Upper lobe of right lung (tissue), 1 donor: ENCODE measurements around the gene FCHSD2. TPM values are rescaled to one million over a fixed set of nuclear protein-coding genes. Genes with fewer than 3 reads are reported as not detected.

Experiments
- ATAC-seq: fragments of 200-7000 bp; cut with Tn5 transposase; one replicate; pipeline ENCODE4 v1.9.1; 2020; ENCODE audit warnings: mild to moderate bottlenecking, moderate library complexity
- DNase-seq: peaks from one replicate; pipeline ENCODE4 v3.0.0-alpha.2; 2020
- H3K27ac ChIP-seq: fragments of 200-600 bp; one replicate; pipeline ENCODE4 v1.8.0; 2022
- H3K27me3 ChIP-seq: fragments of 200-600 bp; one replicate; pipeline ENCODE4 v1.8.0; 2022; ENCODE audit warnings: mild to moderate bottlenecking
- H3K36me3 ChIP-seq: fragments of 200-600 bp; one replicate; pipeline ENCODE4 v1.8.0; 2022
- H3K4me1 ChIP-seq: fragments of 200-600 bp; one replicate; pipeline ENCODE4 v1.8.0; 2022
- H3K4me3 ChIP-seq: fragments of 200-600 bp; one replicate; pipeline ENCODE4 v1.8.0; 2022; ENCODE audit warnings: mild to moderate bottlenecking
- H3K9me3 ChIP-seq: fragments of 200-600 bp; one replicate; pipeline ENCODE4 v1.8.0; 2022
- CTCF ChIP-seq: fragments of 200-600 bp; IDR thresholded peaks from one replicate; pipeline ENCODE4 v1.8.0; 2022; ENCODE audit warnings: antibody characterized with exemption
- intact Hi-C: fragments of 100-400 bp; cut with DNase I; formaldehyde crosslinking; loops from one replicate; pipeline ENCODE4 v1.11.0; 2022
- total RNA-seq: library from RNA; stranded (reverse); fragmentation: NEBNext Ultra II Directional; extraction: Animal tissue kit (Norgen Biotek cat#: 25700); gene quantifications from one replicate; pipeline ENCODE4 v1.2.1, GENCODE V29; 2021
- donor health status: DM: no; HTN: yes; CAD: no; lungs with severe emphysema.

Gene FCHSD2
- total RNA-seq, 1 donor from 2014 or later: 71.2 TPM

- Histone ChIP-seq H3K36me3 (no peaks in the 10 kb centered on the region), H3K27ac (no peak overlapping the region), H3K4me3 (no peak overlapping the region), H3K4me1 (peaks cover 12% of the 10 kb centered on the region), H3K9me3 (no peaks in the 10 kb centered on the region), H3K27me3 (no peaks in the 10 kb centered on the region)
- no peak for TF ChIP-seq CTCF
- intact Hi-C loops: no loop called here
- DNase-seq (no peak), ATAC-seq (no peak)
These were observed 176.4 kb downstream of the FCHSD2 start for GRCh38 chr11:72965672-72966071.

- Histone ChIP-seq H3K36me3 (no peaks in the 10 kb centered on the region), H3K27me3 (no peaks in the 10 kb centered on the region), H3K27ac (no peak overlapping the region), H3K4me3 (no peak overlapping the region), H3K9me3 (no peaks in the 10 kb centered on the region), H3K4me1 (peaks cover 5% of the 10 kb centered on the region)
- no peak for ATAC-seq
- no peak for TF ChIP-seq CTCF
- intact Hi-C loops: no loop called here
- DNase-seq: no peak
These were observed 179.4 kb downstream of the FCHSD2 start for GRCh38 chr11:72962717-72963116.

- no peak overlapping the region for H3K27ac ChIP-seq
- no peak for TF ChIP-seq CTCF
- ATAC-seq (peak; percentile 32), DNase-seq (no peak)
- H3K36me3 ChIP-seq: no peaks in the 10 kb centered on the region
- intact Hi-C loops: no loop called here
- H3K27me3 ChIP-seq: no peaks in the 10 kb centered on the region
- no peaks in the 10 kb centered on the region for H3K9me3 ChIP-seq
- no peak overlapping the region for H3K4me3 ChIP-seq
- peaks cover 5% of the 10 kb centered on the region for H3K4me1 ChIP-seq
These were observed 180.0 kb downstream of the FCHSD2 start for GRCh38 chr11:72962084-72962483.

- Histone ChIP-seq H3K27ac (no peak overlapping the region), H3K4me1 (peaks cover 13% of the 10 kb centered on the region), H3K4me3 (no peak overlapping the region), H3K9me3 (no peaks in the 10 kb centered on the region), H3K27me3 (no peaks in the 10 kb centered on the region), H3K36me3 (no peaks in the 10 kb centered on the region)
- TF ChIP-seq CTCF: no peak
- ATAC-seq (no peak), DNase-seq (no peak)
- intact Hi-C loops: no loop called here
These were observed 182.0 kb downstream of the FCHSD2 start for GRCh38 chr11:72959998-72960731.

- DNase-seq (no peak), ATAC-seq (no peak)
- H3K4me3 ChIP-seq: no peak overlapping the region
- intact Hi-C loops: no loop called here
- H3K36me3 ChIP-seq: no peaks in the 10 kb centered on the region
- no peaks in the 10 kb centered on the region for H3K27me3 ChIP-seq
- peaks cover 16% of the 10 kb centered on the region for H3K4me1 ChIP-seq
- no peak overlapping the region for H3K27ac ChIP-seq
- H3K9me3 ChIP-seq: no peaks in the 10 kb centered on the region
- no peak for TF ChIP-seq CTCF
These were observed 183.3 kb downstream of the FCHSD2 start for GRCh38 chr11:72958791-72959190.

- no peak for ATAC-seq
These were observed 186.7 kb downstream of the FCHSD2 start for GRCh38 chr11:72955466-72955865.

More at GRCh38 chr11:72955466-72955865, 186.7 kb downstream of the FCHSD2 start:
- H3K4me1 ChIP-seq: peaks cover 16% of the 10 kb centered on the region
- no peak overlapping the region for H3K27ac ChIP-seq
- no peaks in the 10 kb centered on the region for H3K27me3 ChIP-seq
- TF ChIP-seq CTCF: no peak
- no peak for DNase-seq
- H3K4me3 ChIP-seq: no peak overlapping the region
- intact Hi-C loops: no loop called here
- H3K9me3 ChIP-seq: no peaks in the 10 kb centered on the region
- H3K36me3 ChIP-seq: no peaks in the 10 kb centered on the region
